NCI-H446 (cell line): ENCODE results near the gene AKR1C1.
"Not testable (repeated sequence)": the region's sequence is repeated elsewhere in the genome, so short reads cannot be mapped to it uniquely, and the experiment has no call there.

Source experiments
- DNase-seq, 2 experiments: peaks; one replicate each; lab custom pipeline; 2025; lab: John Stamatoyannopoulos, UW

Gene AKR1C1

GRCh38 chr10:5018671-5019277 lies 55.6 kb downstream of the AKR1C1 start:
- not testable (repeated sequence) for DNase-seq

DNA sequence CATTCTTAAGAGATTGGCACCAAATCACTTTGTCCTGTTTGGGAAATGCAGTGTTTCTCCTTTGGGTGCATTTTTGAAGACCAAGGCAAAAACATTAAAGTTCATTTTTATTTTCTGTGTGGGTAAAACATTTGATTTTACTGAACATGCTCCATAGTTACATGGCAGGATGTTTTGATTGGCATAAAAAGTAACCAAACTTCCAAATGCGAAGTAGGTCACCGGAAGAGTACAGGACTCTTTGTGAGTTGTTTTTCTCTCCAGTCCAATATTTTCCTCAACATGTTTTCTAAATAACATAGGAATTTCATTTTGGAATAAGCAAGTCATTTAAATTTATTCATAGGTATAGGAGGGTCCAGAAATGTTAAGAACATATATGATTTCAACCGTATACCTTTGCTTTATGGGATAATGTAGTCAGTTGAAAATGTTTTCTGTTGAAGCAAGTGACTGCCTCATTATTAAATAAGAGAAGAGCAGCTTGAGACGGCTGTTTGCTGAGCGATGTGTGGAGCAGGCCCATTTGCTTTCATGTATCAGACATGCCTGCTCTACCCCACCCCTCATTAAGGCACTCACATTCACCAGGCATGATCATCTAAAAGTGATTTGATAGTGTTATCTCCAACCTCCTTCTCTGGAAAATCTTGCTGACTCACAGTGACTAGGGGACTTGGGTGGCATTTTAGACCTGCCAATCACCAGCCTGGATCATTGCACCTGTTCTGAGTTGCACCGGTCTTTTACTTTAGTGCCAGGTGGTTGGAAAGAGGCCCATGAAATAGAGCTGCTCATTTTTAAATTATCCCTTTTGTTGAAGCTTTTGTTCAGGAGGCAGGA lies 56.8 kb downstream of the AKR1C1 start:
- DNase-seq = not testable (repeated sequence)

GRCh38 chr10:5021624-5022290 lies 58.5 kb downstream of the AKR1C1 start:
- not testable (repeated sequence) for DNase-seq

DNA sequence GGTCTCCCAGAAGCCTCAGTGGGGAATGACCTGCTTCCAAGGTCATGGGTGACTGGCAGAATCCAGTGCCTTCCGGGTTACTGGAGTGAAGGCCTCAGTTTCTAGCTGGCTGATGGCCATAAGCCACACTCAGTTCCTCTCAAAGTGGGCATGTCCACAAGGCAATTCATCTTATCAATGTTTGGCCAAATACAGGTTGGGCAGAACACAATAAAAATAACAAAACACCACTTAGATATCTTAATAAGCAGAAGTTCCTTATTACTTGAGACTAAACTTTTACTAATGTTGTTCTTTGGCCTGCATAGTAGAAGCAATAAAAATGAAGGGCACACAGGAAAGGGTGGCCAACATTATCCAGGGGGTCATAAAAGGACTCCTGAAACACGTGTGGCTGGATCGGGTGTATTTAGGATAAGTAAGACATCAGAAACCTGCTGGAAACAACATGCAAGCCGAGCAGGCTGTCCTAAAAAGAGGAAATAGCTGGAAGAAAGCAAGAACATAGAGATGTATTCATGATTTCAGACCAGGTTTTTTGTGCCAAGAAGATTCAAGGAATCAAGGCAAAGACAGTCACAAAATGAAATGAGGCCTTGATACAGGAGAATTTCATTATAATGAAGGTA lies 60.1 kb downstream of the AKR1C1 start:
- DNase-seq = no peak

GRCh38 chr10:5025461-5025881 lies 62.3 kb downstream of the AKR1C1 start:
- DNase-seq = not testable (repeated sequence)

DNA sequence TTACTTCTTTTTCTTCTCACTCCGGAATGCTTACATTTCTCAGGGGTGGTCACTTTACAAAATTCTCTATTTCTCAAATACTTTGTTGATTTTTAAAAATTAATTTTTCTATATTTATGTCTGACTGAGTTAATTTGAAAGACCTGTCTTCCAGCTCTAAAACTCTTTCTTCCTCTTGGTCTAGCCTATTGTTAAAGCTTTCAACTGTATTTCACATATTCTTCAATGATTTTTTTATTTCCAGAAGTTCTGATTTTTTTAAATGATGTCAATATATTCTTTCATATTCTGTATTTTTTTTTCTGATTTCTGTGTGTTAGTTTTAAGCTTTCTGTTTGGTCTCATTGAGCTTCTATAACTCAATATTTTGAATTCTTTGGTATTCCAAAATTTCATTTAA lies 67.8 kb downstream of the AKR1C1 start:
- DNase-seq = no peak

DNA sequence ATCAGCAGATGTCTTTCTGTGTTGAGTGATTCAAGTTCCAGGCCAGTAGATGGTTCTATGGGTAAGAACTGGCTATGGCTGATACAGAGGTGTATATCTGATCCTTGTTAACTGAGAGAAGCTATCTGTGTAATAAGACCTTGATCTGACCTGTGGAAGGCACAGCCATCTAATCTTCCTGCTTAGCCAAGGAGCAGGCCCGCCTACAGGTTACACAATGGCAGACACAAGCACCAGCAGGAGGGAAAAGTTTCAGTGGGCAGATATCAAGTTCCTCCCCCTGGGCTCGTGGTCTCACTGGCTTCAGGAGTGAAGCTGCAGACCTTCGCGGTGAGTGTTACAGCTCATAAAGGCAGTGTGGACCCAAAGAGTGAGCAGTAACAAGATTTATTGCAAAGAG lies 68.4 kb downstream of the AKR1C1 start:
- not testable (repeated sequence) for DNase-seq

DNA sequence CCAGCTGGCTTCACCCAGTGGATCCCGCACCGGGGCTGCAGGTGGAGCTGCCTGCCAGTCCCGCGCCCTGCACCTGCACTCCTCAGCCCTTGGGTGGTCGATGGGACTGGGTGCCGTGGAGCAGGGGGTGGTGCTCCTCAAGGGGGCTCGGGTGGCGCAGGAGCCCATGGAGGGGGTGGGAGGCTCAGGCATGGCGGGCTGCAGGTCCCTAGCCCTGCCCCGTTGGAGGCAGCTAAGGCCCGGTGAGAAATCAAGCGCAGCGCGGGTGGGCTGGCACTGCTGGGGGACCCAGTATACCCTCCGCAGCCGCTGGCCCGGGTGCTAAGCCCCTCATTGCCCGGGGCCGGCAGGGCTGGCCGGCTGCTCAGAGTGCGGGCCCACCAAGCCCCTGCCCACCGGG lies 69.2 kb downstream of the AKR1C1 start:
- DNase-seq = not testable (repeated sequence)
